Gastrocnemius medialis (tissue), 4 donors: ENCODE results near the gene ACAD10.

Source experiments
- CTCF ChIP-seq, 5 experiments: fragments of 450-650 bp in 3 of 5; fragments of 200-600 bp in 2 of 5; sonication (generic) in 2 of 5; IDR thresholded peaks in 4 of 5; conservative IDR thresholded peaks in 1 of 5; 1 replicate in 4 of 5; 2 replicates in 1 of 5; pipeline ENCODE4 v1.5.1; 2016 to 2019; ENCODE audit warnings: antibody characterized with exemption in 5 of 5, mild to moderate bottlenecking in 3 of 5, moderate library complexity in 3 of 5
- POLR2A ChIP-seq, 2 donors: fragments of 450-650 bp; IDR thresholded peaks; one replicate each; pipeline ENCODE4 v1.6.1; 2017; ENCODE audit warnings: antibody characterized with exemption in 2 of 2, mild to moderate bottlenecking in 2 of 2, moderate library complexity in 2 of 2

GRCh38 chr12:111643427-111643826 lies 42.4 kb upstream of the ACAD10 start:
- TF ChIP-seq CTCF (IDR thresholded peaks at IDR 0.05 in 4 of 5, conservative IDR thresholded peaks at IDR 0.05 in 1 of 5) (no peak), POLR2A (IDR thresholded peaks at IDR 0.05) (no peak)
